Cerebellar cortex (tissue), 1 donor: ENCODE data around the gene COX7B2.

ENCODE experiments used
- DNase-seq: peaks from one replicate; pipeline ENCODE4 v3.0.0-alpha.2; 2015; ENCODE audit warnings: low spot score

The COX7B2 gene, protein sequence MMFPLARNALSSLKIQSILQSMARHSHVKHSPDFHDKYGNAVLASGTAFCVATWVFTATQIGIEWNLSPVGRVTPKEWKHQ

DNA sequence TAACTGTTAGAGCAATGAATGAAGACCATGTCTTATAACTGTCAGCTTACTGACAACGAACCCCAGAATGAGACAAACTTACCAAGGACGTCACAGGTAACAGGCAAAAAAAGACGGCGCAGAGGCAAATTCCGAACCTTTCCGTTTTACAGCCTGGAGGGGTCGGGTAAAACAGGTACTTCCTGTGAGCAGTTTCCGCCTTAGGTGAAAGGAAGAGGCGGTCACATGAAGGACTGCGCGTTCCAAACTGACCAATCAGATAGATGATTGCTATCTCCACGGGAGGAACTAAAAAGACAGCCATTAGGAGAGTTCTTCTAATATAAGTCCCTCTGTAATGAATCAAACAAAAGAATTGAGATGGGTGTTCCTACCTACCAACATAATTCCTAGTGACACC lies at the start of gene COX7B2:
TSS of gene COX7B2 (minus strand) at position 168 of the 400 bp plus-strand sequence. CDS start 174,053 bp downstream, outside the sequence.
- DNase-seq, result no peak

DNA sequence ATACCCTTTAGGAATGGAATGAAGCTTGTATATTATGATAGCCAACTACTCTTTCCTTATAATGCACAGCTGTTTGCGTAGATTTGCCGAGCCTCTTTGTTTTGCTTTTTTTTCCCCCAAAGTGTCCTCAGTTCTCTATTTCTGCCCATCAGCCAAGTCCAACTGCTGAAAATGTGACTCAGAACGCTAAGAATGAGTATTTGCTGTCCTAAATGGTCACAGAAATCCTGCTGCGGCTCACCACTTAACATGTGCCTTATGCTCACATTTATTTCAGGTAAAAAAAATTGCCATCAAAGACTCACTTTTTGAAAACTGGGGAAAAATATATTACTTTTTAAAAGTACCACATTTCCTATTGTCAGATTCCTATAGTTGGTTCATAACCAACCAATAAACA lies 47.4 kb upstream of the COX7B2 start:
- DNase-seq, result no peak

DNA sequence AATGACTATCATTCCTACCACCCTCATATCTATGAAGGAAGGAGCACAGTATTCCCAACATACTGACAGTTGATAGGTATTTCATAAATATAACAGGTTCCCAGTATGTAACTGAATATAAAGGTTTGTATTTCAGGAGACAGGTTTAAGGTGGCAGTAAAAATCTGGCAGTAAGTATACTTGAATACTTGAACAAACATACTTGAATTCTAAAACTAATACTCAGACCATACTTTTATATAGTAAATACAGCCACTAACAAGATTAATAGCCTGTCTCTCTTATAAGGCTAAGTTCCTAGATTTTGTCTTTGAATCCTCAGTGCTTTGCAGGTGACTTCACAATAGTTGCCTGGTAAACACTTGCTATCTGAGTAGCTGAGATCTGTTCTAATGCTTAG lies 46.6 kb upstream of the COX7B2 start:
- no peak for DNase-seq

DNA sequence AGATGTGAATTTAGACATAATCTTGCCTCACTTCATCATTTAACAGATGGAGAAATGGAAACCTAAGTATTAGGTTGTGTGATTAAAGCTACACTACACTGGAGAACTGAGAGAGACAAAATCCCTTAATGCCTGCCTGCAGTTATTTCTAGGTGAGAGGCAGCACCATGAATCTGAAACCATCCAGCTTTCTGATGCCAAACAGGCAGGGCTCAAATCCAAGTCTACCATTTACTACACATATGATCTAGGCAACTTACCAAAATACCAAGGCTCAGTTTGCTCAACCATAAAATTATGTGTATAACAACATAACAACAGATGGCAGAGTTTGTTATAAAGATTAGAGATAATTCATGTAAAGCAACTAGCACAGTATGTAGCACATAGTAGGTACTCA lies 45.6 kb upstream of the COX7B2 start:
- DNase-seq, result no peak

DNA sequence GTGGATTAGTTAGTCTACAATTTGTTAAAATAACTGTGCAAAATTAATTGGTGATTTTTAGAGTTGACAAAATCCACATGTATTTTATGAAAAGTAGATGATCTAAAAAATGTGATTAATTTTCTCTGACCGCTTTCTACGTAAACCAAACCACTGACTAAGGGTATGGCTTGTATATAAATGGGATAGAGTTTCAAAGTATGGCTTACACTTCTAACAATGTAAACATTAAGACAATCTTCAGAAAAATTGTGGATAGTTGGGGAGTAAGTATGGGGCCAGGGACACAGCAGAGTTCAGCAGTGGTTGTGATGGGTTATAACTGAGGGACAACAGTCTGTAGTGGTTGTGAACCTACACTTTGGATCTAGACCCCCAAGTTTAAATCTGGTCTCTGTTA lies 44.5 kb upstream of the COX7B2 start:
- DNase-seq, result no peak

DNA sequence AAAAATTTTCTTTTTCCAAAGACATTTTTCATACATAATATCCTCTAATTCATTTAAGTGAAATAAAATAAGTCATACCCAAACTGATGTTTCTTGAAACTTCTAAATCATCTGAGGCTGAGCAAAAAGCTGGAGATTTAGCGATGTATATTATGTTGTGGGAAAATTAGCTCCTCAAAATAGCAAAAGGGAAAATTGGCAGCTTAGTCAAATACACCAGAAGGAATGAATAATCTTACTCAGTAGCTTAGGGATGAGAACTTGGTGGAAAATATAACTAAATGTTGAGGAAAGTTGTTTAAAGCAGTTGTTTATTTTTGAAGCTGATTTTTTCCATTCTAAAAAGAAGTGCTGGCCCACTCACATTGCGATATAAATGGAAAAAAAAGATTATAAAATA lies 43.4 kb upstream of the COX7B2 start:
- no peak for DNase-seq

DNA sequence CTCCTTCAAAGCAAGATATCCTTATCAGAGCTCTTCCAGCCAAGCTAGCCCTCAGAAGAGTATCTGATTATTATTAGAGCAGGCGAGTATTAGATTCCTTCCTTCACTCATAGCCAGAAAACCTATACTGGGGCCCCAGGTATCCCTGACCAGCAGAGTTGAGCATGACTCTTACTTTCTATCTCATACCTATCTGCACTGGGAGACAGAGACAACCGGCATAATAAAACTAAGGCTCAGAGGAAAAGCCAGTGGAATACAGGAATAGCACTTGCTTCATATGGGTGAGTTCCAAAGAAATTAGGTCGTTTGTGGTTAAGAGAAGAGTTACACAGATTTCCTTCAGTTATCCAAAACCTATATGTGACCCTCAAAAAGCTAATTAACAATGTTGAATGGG lies 41.8 kb upstream of the COX7B2 start:
- no peak for DNase-seq

DNA sequence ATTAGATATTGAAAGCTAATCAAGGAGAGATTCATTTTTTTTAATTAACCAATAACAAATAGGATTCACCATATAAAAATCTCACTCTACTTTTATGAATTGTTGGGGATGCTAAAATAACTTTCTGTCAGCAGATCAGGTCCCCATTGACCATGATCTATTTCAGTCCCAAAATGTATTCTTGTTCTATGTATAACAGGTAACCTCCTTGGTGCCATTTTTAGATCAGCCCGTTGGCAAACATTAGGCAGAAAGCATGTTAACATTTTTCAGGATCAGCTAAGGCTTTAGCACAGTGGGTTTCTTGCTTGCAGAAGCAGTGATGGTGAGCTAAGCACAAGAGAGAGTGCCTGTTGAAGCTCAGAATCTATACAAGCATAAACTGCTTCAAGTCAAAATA lies 40.8 kb upstream of the COX7B2 start:
- no peak for DNase-seq

DNA sequence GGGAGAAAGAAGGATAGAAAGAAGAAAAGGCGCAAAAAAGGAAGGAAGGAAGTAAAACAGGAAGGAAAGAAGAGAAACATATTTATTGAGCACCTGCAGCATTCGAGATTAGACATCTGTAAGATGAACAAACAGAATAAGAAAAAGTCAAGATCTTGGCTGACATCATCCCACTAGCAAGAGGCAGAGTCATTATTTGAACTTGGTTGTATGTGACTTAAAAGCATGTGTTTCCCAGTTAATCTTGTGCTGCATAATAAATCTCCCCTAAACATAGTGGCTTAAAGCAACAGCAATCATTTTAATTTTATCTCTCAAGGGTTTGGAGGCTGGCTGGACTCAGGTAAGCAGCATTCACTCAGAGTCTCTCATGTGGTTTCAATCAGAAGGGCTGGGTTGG lies 38.5 kb upstream of the COX7B2 start:
- no peak for DNase-seq

DNA sequence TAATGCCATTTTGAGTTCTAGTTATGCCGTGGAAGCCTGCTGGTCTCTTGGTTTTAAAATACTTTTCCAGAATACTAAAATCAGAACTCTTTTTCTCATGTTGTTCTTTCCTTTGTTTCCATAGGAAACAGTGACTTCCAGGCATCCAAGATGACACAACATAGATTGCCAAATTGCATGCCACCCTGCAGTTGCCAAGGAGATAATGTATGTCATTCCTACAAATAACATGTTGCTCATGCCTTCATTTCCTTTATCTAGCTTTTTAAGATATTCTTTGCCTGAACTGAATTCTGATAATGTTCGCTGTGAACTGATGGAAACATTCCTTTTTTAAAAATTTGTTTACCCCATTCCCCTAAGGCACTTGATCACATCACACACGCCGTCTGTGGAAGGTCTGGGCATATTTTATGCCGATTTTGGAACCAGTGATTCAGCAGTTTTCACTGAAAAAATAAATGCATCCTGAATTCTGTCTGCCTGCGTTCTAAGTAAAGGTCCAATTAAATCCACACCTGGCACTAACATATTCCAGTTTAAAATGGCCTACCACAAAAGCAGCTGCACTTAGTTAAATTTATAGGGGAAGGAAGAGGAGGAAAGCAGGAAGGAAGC lies 38.0 kb upstream of the COX7B2 start:
- DNase-seq, result no peak

DNA sequence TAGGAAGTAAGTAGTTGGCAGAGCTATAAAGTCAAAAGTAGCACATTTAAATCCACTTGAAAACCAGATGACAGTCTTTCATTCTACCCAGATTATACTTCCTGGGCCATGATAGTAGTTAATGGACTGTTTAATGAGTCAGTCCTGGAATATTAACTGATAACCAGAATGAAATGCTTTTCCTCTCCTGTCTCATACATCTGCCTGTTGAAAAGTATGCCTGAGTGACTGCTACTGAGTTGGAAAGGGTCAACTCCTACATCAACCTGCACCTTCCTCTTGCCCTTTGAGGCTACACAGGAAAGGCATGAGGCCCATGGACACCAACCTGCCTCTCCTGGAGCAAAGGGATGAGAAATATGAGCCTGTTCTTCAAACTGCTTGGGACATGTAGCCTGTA lies 36.0 kb upstream of the COX7B2 start:
- DNase-seq, result no peak

DNA sequence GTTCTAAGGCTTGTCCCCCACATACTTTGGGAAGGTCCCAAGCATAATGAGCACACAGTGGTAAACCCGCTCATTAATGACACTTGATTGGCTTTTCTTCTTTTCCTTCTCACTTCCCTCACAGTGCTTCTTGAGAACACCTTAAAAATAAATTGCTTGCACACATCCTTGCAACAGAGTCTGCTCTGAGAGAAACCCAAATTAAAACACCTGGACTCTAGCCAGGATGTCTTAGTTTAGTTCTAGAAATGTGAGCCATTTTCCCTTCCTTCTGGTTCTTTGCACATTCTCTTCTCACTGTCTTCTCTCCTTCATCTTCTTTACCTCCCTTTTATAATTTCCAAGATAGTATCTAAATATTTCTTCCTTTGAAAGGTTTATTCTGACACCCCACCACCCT lies 35.3 kb upstream of the COX7B2 start:
- DNase-seq, result no peak

DNA sequence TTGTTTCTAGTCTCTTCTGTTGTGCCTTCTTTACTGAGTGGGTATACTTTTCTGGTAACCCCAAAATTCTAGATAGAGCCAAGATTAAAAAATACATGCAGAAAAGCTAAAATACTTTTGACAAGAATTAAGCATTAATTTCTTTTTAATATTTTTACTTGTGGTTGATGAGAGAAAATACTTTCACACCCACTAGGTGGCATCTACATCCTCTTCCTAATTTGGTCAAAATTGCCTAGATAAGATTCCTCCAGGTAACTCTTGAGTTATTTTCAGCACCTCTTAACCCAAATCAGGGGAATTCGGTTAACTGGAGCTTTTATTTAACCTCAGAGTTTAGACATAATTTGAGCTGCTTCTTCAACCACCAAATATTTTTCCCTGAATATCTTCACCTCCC lies 28.4 kb upstream of the COX7B2 start:
- DNase-seq, result peak; percentile 13

DNA sequence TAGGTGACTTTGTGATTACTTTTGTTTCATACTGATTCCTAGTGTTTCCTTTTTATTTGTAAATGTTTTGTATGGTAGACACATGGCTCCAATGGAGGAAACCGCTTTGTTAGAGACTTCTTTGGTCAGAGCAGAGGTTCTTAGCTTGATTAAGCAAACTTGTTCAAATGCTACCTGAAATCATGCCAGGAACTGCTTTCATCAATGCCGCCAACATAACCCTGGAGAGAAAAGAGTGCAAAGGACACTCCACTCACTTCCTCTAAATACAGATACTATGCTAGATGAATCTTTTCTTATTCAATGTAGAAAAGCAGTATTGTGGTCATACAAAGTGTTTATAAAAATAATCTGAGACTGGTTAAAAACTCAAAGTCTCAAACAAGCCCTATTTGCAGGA lies 25.7 kb upstream of the COX7B2 start:
- no peak for DNase-seq

DNA sequence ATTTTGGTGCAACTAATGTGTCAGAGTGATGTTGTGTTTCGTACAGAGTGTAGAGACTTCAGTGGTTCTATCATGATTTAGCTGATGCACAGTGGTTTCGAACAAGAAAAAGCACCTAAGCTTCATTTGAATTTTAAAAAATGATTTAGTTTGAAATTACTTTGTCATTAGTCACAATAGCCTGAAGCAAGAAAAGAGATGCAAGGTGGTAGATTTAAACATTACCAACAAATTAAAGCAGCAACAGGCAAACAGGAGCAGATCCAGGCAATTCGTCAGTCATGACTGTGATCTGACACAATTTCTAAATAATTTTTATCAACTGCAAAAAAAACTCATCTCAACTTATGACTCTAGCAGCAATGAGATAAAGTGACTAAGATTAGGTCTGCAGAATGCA lies 24.6 kb upstream of the COX7B2 start:
- no peak for DNase-seq

DNA sequence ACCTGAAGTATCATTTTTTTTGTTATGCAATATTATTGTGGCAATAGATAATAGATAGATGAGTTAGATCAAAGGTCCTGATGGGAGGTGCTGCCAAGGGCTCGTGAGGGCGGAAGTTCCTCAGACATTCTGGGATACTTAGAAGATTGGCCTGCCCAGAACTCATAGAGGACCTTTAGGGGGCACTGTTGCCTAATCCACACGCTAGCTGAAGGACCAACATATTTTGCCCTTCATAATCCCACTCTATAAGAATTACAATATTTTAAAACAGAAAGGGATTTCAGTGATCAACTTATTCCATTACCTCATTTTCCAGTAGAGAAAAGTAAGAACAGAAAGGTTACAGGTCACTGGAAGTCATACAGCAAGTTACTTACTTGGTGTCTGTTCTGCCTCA lies 22.9 kb upstream of the COX7B2 start:
- DNase-seq, result peak; percentile 29

DNA sequence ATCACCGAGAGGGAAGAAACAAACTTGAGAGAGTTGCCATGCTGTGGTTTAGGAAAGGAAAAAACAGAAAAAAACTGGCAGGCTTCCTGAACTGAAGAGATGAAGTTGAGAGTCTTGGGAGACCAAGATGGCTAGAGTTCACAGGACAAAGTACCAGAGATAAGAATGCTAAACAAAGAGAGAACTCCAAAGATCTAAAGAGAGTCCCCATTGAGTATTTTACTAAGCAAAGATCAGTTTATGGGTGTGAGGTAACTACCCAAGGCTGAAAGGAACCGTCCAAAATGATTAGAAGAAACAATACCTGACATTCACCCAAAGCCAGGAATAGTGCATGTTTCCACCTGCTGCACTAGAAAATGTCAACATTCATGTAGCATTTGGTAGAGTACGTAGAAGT lies 21.8 kb upstream of the COX7B2 start:
- no peak for DNase-seq

DNA sequence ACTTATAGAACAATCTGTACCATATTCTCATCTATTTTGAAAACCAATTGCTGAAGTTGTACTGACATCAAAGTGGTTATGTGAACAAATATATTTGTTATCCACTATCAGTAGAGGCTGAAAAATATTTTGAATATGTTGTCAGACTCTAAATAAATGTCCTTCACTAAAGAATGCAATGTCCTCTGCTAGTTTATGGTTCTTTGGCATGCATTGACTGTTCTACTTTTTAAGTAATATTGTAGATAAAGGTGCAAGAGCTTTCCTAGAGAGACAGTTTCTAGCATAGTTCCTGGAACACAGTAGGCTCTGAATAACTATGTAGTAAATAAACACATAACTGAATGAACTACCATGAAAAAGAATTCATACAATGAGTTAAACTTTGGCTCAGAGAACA lies 18.2 kb upstream of the COX7B2 start:
- DNase-seq, result no peak

DNA sequence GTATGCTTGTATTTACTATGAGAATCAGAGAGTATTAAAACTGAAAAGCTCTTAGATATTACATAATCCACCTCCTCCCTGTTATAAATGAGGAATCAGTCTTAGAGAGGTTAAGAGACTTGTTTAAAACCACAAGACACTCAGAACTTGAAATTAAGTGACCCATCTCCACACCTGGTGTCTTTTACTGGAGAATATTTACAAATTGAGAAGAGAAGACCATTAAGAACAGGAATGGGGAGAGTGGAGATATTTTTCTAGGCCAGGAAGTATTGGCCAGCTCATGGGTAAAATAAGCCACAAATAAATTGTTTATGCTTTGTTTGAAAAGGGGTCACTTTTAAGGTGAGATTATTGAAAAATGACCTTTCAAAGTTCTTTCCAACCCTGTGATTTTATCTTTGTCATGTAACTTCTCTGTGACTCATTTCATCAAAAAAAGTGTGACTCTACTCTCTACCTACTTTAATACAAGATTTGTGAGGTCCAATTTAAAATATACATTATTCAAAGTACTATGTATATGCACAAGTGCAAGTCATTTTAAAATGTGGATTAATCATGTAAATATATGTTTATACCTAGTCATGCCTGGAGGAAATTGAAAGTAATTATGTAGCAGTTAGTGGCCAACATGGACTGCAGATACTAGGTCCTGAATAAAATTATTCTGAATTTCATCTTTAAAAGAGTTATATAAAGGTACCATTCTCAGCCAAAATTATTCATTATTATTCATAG lies 15.9 kb upstream of the COX7B2 start:
- DNase-seq, result no peak

DNA sequence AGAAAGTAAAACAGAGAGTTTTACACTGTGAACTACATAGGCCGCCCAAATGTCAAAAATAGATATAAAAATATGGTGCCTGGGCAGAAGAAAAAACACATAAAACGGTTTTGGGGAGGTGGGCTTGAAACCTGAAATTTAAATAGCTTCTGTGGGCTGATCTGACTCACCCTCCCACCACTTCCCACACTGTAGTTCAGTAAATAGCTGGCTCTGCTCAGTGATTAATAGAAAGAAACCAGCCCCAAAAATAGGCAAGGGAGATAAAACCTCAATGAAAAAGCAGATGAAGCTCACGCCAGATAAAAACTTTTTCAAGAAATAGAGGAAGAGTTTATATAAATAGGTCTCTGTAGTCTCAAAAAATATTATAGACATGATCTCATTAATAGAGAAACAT lies 13.2 kb upstream of the COX7B2 start:
- DNase-seq, result no peak

DNA sequence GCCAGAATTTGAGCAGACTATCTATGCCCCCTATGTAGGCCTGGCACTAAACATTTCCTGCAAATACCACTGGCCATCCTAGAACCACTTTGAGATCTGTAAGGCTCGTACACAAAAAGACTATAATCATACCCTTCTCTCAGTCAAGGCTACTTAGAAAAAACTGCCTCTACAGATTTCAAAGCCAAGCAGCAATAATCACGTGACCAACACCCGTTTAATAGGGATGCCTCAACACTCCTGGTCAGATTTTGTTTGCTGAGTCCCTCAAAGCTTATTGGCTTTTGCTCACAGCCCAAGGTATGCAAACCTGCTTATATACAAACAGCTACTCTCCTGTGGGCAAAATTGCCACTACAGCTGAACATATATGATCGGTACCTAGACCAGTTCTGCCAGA lies 897 bp downstream of the COX7B2 start:
- no peak for DNase-seq

DNA sequence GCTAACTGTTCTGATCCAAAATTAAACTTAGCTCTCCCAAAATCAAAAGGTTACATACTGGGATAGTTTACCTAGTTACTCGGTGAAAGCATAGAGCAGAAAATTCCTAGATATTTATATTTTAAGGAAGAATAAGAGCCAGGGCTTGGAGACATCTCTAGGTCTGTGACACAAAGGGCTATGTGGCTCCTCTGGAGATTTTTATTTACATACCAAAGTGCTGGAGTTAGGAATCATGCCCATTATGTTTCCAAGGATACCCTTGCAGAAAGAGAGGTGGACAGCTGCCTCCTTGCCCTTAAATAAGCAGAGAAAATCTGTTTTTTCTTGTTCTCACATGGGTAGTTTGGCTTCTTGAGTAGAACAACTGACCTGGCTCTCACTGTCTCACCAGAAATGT lies 9.0 kb downstream of the COX7B2 start:
- DNase-seq, result no peak

DNA sequence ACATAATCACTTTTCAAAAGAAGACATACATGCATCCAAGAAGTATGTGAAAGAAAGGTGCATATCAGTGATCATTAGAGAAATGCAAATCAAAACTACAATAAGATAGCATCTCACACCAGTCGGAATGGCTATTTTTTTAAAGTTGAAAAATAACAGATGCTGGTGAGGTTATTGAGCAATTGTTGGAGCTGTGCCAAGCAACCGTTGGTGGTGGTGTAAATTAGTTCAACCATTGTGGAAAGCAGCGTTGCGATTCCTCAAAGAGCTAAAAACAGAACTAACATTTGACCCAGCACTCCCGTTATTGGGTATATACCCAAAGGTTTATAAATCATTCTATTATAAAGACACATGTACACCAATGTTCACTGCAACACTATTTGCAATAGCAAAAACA lies 14.2 kb downstream of the COX7B2 start:
- no peak for DNase-seq

DNA sequence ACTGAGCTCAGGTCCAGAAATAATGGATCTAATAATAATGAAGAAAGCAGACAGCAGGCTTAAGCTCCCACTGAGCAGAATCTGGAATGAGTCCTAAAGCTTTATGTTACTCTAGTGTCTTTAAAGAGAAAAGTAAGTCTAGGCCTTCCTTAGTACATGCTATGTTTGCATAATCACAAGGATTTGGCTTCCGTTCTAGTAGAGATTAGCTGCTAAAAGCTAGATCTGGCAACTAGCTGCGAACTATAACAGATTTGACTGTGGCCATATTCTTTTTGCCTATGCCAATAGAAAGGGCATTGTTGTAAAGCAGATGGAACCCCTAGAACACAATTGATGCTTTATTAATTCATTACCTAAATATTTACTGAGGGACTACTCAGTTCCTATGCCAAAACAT lies 19.0 kb downstream of the COX7B2 start:
- DNase-seq, result no peak
